ENCODE results near the gene AGAP1.

DNA sequence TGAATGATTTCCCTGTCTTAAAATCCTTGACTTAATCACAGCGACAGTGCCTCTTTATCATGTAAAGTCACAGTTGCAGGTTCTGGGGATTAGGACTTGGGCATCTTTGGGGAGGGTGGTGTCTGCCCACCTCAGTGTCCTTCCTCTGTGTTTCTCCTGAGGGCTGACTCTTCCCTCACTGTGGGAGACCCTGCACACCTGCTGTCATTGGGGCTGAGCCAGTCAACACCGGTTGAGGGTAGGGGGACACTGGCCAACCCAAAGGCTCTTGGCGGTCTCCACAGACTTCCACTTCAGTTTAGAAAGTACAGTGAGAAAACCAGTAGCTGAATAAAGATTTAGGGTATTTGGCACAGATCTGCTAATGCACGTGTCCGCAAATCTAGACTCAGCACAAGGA is 36.9 kb downstream of the AGAP1 start:
- TF ChIP-seq, protein P1, sequence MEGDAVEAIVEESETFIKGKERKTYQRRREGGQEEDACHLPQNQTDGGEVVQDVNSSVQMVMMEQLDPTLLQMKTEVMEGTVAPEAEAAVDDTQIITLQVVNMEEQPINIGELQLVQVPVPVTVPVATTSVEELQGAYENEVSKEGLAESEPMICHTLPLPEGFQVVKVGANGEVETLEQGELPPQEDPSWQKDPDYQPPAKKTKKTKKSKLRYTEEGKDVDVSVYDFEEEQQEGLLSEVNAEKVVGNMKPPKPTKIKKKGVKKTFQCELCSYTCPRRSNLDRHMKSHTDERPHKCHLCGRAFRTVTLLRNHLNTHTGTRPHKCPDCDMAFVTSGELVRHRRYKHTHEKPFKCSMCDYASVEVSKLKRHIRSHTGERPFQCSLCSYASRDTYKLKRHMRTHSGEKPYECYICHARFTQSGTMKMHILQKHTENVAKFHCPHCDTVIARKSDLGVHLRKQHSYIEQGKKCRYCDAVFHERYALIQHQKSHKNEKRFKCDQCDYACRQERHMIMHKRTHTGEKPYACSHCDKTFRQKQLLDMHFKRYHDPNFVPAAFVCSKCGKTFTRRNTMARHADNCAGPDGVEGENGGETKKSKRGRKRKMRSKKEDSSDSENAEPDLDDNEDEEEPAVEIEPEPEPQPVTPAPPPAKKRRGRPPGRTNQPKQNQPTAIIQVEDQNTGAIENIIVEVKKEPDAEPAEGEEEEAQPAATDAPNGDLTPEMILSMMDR (IDR thresholded peaks at IDR 0.05): no peak
- no peak for TF ChIP-seq POLR2A (IDR thresholded peaks at IDR 0.05)
